IMR-90 (cell line): ENCODE results near the gene SRXN1.

Experiments
- BHLHE40 ChIP-seq: fragments of 150-350 bp; IDR thresholded peaks from 2 replicates; pipeline ENCODE4 v1.6.1; 2016; ENCODE audit warnings: mild to moderate bottlenecking, low read depth, low read length
- CEBPB ChIP-seq: IDR thresholded peaks from 2 replicates; pipeline ENCODE4 v1.6.1; 2012; ENCODE audit warnings: low read depth, low read length, improper control_type of control experiment
- CTCF ChIP-seq: conservative IDR thresholded peaks from 2 replicates; pipeline ENCODE4 v1.5.1; 2012; ENCODE audit warnings: mild to moderate bottlenecking, low read depth, low read length, improper control_type of control experiment
- MAFK ChIP-seq: IDR thresholded peaks from 2 replicates; pipeline ENCODE4 v1.6.1; 2012; ENCODE audit warnings: low read depth, low read length, improper control_type of control experiment
- MAZ ChIP-seq: IDR thresholded peaks from 2 replicates; pipeline ENCODE4 v1.6.1; 2012; ENCODE audit warnings: low read depth, mild to moderate bottlenecking, low read length, improper control_type of control experiment, moderate library complexity, borderline replicate concordance
- NFE2L2 ChIP-seq: fragments of 150-350 bp; IDR thresholded peaks from 2 replicates; pipeline ENCODE4 v1.6.1; 2016; ENCODE audit warnings: low read depth, mild to moderate bottlenecking, low read length
- POLR2A ChIP-seq: IDR thresholded peaks from 2 replicates; pipeline ENCODE4 v1.6.1; 2012; ENCODE audit warnings: mild to moderate bottlenecking, low read depth, low read length
- RFX5 ChIP-seq: IDR thresholded peaks from 2 replicates; pipeline ENCODE4 v1.8.0; 2012; ENCODE audit warnings: low read depth, mild to moderate bottlenecking, low read length, moderate library complexity

- TF ChIP-seq CTCF, result no peak
- no peak for TF ChIP-seq MAZ
- TF ChIP-seq NFE2L2, result no peak
- no peak for TF ChIP-seq CEBPB
- TF ChIP-seq POLR2A, result no peak
- TF ChIP-seq MAFK, result no peak
- TF ChIP-seq RFX5, result no peak
- no peak for TF ChIP-seq BHLHE40
Observed at GRCh38 chr20:600736-601135, 52.3 kb downstream of the SRXN1 start.
